ENCODE measurements around the gene ARHGAP23.

Gene ARHGAP23

GRCh38 chr17:38549285-38549684 lies 121.0 kb downstream of the ARHGAP23 start:
- no peak for DNase-seq (ENCODE audit: low read depth in 2 of 2)

GRCh38 chr17:38550661-38551060 lies 122.4 kb downstream of the ARHGAP23 start:
- no peak for DNase-seq (ENCODE audit: low read depth in 2 of 2)

- DNase-seq (ENCODE audit: low read depth in 2 of 2), result no peak
Measured at GRCh38 chr17:38551121-38551520, 122.9 kb downstream of the ARHGAP23 start.

- no peak for DNase-seq (ENCODE audit: low read depth in 2 of 2)
Measured at GRCh38 chr17:38552343-38552742, 124.1 kb downstream of the ARHGAP23 start.

- no peak for DNase-seq (ENCODE audit: low read depth in 2 of 2)
Measured at GRCh38 chr17:38554430-38555350, 126.4 kb downstream of the ARHGAP23 start.

GRCh38 chr17:38556239-38556638 lies 128.0 kb downstream of the ARHGAP23 start:
- no peak for DNase-seq (ENCODE audit: low read depth in 2 of 2)

- DNase-seq (ENCODE audit: low read depth in 2 of 2), result no peak
Measured at GRCh38 chr17:38557396-38557795, 129.1 kb downstream of the ARHGAP23 start.

- peak; percentile 55 to 58 for DNase-seq (ENCODE audit: low read depth in 2 of 2)
Measured at GRCh38 chr17:38557836-38558727, 129.8 kb downstream of the ARHGAP23 start.

- DNase-seq (ENCODE audit: low read depth in 2 of 2), result no peak
Measured at GRCh38 chr17:38558728-38559050, 130.4 kb downstream of the ARHGAP23 start.

- DNase-seq (ENCODE audit: low read depth in 2 of 2), result no peak
Measured at GRCh38 chr17:38559051-38559879, 131.0 kb downstream of the ARHGAP23 start.

- DNase-seq (ENCODE audit: low read depth in 2 of 2), result no peak
Measured at GRCh38 chr17:38559880-38560230, 131.6 kb downstream of the ARHGAP23 start.

- DNase-seq (ENCODE audit: low read depth in 2 of 2), result no peak
Measured at GRCh38 chr17:38560503-38561318, 132.4 kb downstream of the ARHGAP23 start.

GRCh38 chr17:38561416-38562214 lies 133.4 kb downstream of the ARHGAP23 start:
- no peak for DNase-seq (ENCODE audit: low read depth in 2 of 2)
